GM15510 (cell line): ENCODE data around the gene ANKRD11.

Experiments
- POLR2A ChIP-seq: IDR thresholded peaks from 3 replicates; pipeline ENCODE4 v1.6.1; 2011; ENCODE audit warnings: borderline replicate concordance; ENCODE audit not compliant: insufficient read length; ENCODE audit errors: extremely low read depth

Gene ANKRD11

DNA sequence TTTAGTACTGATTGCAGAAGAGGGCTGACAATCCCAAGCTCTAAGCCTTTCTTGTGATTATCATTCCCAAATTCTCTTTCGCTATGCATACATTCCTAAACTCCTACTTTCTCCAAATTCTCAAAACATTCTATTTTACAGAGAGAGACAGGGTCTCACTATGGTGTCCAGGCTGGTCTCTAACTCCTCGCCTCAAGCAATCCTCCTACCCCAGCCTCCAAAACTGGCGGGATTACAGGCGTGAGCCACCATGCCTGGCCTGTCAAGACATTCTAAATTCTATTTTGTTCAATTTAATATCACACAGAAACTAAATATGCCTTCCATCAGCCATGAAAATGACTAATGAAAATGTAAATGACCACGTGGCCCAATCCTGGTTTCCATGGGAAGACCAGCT lies 39.8 kb downstream of the ANKRD11 start:
- no peak for TF ChIP-seq POLR2A

GRCh38 chr16:89449726-89450335 lies 40.5 kb downstream of the ANKRD11 start:
- no peak for TF ChIP-seq POLR2A

DNA sequence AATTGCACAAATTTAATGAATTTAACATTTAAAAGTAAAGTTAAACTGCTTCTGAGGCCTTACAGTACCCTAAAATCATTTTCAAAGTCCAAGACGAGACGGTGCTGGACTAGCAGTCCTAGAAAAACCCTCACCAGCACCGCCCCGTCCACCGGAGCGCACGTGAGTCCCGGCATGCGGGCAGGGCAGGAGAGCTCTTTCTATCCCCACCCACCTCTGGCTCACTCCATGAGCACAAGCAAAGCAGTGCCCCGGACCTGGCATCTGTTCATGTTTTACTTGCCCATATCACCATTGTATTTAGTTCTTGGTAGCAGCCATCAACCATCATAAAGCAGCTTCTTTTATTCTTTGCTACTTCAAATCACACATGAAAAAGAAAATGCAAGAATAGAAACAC lies 41.7 kb downstream of the ANKRD11 start:
- TF ChIP-seq POLR2A: no peak

GRCh38 chr16:89446975-89447293 lies 43.4 kb downstream of the ANKRD11 start:
- TF ChIP-seq POLR2A: no peak

GRCh38 chr16:89446136-89446974 lies 44.0 kb downstream of the ANKRD11 start:
- no peak for TF ChIP-seq POLR2A

DNA sequence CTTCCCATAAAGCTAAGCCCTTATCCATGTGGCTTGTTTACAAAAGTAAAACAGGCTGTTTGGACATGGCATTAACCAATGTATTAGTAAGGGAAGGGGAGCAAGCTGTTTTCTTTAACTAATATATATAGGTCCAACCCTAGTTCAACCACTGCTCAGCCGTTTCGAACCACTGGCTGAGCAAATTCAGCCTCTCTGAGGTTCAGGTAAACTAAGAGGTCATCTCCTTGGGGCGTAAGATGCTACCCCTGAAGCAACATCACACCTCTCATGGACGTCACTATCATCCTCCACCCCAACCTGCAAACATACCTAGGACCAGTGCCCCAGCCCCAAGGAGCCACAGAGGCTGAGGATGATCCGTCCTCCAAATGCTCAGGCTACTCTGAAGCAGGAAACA lies 45.2 kb downstream of the ANKRD11 start:
- TF ChIP-seq POLR2A: no peak

DNA sequence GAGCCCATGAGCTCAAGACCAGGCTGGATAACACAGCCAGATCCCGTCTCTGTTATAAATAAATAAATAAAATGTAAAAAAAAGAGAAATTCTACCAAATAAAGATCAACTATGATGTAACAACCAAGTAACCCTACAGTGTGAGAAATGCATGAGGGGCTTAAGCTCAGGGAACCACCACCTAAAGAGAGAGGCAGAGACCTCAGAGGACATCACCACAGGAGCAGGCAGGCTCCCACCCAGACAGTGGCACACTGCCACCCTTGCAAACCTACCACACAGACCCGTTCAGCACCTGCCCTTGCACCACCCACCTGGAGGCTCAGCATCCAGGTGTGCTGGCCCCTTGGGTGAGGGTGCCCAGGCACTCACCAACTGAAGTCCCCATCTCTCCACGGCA lies 45.6 kb downstream of the ANKRD11 start:
- TF ChIP-seq POLR2A: no peak

GRCh38 chr16:89444151-89444723 lies 46.1 kb downstream of the ANKRD11 start:
- TF ChIP-seq POLR2A: no peak

DNA sequence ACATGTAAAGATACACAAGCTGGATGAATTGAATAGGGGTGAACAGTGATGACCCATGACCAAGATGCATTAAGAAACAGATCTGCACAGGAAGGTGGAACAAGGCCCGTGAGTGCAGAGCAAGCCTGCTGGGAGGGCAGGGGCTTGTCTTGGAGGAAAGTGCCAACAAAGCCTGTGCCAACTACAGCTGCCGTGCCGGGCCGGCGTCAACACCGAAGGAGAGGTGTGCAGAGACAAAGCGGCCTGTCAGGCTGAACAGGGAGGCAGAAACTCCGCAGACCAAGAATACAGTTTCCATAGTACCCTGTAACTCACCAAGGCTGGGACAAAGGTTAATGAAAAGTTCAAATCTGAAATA lies 46.7 kb downstream of the ANKRD11 start:
- no peak for TF ChIP-seq POLR2A

DNA sequence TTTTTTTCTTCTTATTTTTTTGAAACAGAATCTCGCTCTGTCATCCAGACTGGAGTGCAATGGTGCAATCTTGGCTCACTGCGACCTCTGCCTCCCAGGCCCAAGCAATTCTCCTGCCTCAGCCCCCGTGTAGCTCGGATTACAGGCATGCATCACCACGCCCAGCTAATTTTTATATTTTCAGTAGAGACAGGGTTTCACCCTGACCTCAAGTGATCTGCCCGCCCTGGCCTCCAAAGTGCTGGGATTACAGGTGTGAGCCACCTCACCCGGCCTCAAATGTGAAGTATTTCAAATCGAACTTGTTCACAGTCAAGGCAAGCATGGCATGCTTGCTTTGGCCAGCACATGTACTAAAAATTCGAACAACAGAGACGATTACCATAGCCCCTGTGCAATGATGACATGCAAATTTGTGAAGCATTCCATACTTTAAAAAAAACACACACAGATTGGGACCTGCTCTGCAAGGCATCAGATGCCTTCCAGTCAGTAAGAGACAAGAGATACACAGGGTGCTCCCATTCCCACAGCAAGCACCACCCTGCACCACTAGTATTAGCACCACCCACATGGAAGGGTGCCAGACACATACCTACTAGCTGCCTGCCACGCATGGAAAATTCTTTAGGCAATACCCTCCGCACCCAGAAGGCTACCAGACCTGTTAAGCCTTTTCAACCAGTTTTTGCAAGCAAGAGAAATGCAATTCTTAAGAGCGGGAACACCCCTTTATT lies 47.2 kb downstream of the ANKRD11 start:
- TF ChIP-seq POLR2A: no peak

- TF ChIP-seq POLR2A: no peak
Measured at GRCh38 chr16:89442588-89442987, 47.8 kb downstream of the ANKRD11 start.

GRCh38 chr16:89439659-89440058 lies 50.7 kb downstream of the ANKRD11 start:
- no peak for TF ChIP-seq POLR2A

GRCh38 chr16:89437991-89438390 lies 52.4 kb downstream of the ANKRD11 start:
- no peak for TF ChIP-seq POLR2A

GRCh38 chr16:89437251-89437987 lies 52.9 kb downstream of the ANKRD11 start:
- no peak for TF ChIP-seq POLR2A

GRCh38 chr16:89436366-89436765 lies 54.0 kb downstream of the ANKRD11 start:
- no peak for TF ChIP-seq POLR2A
